NOMO-1 treated with dmso at 0.1 percent for 144 hours (cell line): ENCODE measurements around the gene TST.

Experiments used
- DNase-seq: peaks from one replicate; lab custom pipeline; 2025; ENCODE audit not compliant: unreplicated experiment; lab: John Stamatoyannopoulos, UW

Gene TST

GRCh38 chr22:37054056-37054395 is 34.8 kb upstream of the TST start:
- no peak for DNase-seq

DNA sequence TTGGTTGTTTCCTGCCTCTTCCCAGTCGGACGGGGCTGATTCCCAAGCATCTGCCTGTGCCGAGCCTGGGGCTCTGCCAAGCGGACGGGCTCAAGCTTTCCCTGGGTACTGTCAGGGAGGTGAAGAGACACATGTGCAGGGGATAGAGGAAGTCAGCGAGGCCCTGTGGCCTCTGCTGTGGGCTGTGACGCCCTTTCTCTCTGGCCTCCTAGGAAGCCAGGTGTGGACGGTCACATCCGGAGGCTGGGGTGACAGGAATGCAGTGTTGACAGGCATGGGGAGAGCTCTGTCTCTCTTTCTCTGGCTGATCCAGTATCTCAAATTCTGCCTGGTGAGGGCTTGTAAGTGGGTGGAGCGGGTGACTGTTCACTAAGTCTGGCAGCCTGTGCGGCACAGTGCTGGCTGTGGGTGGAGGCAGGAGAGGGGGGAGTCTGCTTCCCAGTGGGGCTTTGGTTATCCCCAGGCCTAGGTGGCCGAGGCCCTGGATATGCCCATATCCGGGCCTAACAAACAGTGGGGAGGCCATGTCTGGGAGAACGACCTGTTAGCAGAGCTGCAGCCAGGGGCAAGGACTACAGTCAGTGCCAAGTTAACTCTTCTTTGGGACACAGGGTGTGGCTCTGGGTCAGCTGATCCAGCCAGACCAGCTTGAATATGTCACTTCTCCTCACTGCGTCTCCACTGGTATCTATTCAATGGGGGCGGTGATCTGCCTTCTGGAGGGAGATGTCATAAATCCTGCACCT is 34.2 kb upstream of the TST start:
- DNase-seq = no peak

GRCh38 chr22:37052386-37053309 is 33.4 kb upstream of the TST start:
- DNase-seq = no peak

DNA sequence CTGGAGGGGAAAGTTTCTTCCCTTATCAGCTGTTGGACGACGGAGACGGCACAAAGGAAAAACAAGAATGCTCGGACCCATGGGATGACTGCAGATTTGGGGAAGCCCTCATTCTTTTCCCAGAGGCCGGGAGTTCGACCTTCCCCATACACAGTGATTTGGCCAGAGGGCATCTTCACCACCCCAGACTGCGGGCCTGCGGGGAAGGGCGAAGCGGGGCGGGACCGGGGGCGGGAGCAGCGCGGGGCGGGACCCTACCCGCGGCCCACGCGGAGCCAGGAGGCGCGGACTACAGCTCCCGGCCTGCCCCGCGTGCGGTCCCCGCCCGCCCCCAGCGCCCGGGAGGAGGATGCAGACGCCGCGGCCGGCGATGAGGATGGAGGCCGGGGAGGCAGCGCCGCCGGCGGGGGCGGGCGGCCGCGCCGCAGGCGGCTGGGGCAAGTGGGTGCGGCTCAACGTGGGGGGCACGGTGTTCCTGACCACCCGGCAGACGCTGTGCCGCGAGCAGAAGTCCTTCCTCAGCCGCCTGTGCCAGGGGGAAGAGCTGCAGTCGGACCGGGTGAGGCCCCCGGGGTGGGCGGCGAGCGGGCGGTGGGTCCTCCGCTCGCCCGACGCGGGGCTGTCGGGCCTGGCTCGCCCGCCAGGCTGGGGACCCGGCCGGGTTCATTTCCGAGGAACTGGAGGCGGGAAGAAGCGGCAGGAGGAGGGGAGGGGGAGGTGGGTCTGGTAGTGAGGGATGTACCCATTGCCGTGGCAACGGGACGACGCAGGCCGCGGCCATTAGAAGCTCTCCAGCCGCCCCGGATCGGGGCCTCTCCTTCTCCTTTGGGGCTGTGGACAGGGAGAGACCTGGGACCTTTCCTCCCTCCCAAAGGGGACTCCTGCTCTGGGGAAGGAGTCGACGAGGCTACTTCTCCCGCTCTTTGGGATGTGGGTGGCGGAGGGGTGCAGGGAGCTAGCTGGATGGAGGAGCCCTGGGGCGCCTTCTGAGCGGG is 32.4 kb upstream of the TST start, which contains the start of gene KCTD17:
KCTD17 (plus strand) TSS at position 352 of the 995 bp plus-strand sequence; CDS start at position 371, 19 bp downstream.
- DNase-seq = peak; percentile 52

DNA sequence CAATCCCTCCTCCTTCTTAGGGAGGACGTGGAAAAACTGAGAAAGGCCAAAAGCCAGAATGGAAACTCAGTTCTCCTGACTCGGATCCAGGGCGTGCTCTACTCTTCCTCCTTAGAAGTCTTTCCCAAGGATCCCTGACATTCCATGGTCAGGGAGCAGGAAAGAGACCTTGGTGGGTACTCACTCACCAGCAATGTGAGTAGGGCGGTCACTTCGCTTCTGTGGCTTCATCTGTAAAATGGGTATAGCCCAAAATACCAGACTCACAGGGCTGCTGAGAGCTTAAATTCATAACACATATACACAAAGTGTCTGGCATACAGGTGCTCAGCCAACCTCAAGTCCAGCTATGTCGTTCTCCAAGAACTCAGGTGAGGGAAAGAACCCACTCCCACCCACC is 31.7 kb upstream of the TST start:
- no peak for DNase-seq

GRCh38 chr22:37049224-37049623 is 30.0 kb upstream of the TST start:
- no peak for DNase-seq

DNA sequence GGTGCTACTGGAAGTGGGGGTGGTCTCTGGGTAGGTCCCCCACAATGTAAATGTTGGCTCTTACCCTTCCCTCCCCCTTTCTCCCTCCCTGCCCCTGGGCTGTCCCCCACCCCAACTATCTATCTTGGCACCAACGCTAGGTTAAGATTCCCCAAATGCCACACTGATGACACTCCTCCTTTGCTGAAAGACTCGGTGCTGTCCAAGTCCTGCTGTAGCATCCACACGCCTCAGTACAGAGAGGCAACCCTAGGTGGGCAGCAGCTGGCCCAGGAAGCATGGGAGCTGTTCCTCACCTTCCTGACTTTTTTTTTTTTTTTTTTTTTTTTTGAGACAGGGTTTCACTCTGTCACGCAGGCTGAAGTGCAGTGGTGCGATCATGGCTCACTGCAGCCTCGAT is 28.9 kb upstream of the TST start:
- no peak for DNase-seq

GRCh38 chr22:37047006-37047405 is 27.8 kb upstream of the TST start:
- DNase-seq = no peak

- DNase-seq = no peak
Observed at GRCh38 chr22:37046589-37046988, 27.3 kb upstream of the TST start.

DNA sequence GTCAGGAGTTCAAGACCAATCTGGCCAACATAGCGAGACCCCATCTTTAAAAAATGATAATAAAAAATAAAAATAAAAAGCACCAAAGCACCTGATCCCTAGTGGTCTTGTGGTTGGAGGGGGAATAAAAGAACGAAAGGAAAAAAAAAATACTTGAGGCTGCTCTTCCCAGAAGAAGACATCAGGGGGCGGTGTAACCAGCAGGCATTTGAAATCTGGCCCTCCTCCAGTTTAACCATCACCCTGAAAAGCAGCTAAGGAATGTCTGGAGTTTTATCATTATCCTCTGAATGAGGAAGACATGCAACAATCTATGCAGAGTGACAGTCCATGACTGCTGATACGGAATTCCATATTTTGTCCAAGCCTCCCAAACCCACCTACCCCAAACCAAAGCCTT is 26.7 kb upstream of the TST start:
- DNase-seq = no peak

- DNase-seq = peak; percentile 10
Observed at GRCh38 chr22:37044634-37045625, 25.7 kb upstream of the TST start.

DNA sequence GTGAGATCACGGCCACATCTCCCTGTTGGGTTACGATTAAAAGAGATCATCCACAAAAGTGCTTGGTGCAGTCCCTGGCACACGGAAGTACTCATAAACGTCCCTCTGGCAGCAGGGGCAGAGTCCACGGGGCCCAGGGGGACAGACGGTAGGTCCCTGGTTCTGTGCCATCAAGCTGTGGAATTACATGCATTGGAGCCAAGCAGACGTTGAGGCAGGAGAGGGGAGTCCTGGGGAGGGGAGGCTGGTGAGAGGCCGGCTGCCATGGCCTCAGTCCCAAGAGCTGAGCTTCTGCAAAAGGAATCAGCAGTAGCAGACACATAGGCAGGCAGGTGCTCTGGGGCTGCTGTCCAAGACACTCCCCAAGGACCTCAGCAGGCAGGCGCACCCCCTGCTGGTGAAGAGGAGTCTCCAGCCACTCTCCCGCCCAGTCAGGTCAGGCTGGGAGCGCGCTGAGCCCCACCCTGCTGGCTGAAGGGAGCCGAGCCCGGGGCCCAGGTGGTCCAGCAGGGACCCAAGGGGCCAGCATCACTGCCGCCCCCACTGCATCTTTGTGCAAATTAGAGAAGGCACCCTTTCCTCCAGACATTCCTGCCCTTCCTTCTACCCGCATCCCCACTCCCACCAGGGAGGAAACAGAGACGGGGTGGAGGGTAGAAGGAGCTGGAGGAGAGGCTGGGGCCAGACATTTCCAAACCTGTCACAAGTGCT is 24.7 kb upstream of the TST start:
- DNase-seq = peak; percentile 80

- DNase-seq = no peak
Observed at GRCh38 chr22:37043209-37043827, 24.1 kb upstream of the TST start.

GRCh38 chr22:37039466-37039865 is 20.2 kb upstream of the TST start:
- DNase-seq = no peak

DNA sequence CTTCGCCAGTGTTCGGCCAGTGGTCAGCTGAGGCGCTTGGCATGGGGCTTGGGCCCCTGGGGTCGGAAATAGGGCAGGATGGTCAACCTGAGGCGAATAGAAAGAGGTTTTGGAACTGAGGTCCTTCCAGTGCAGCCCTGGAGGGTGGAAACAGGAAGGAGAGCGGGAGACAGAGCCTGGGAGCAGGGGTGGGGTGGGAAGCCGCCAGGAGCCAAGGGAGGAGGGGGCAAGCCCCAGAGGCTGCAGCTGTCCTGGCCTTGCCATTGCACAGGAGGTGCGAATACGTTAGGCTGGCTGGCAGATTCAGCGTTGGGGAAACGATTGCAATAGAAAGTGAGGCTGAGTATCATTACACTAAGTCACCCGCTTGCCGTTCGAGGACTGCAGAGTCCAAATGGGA is 18.4 kb upstream of the TST start:
- DNase-seq = no peak

- no peak for DNase-seq
Observed at GRCh38 chr22:37036655-37037377, 17.6 kb upstream of the TST start.

- no peak for DNase-seq
Observed at GRCh38 chr22:37033605-37034430, 14.6 kb upstream of the TST start.
